ENCODE measurements around the gene SCGB1D4.

GRCh38 chr11:62260261-62260953 lies 38.5 kb downstream of the SCGB1D4 start:
- TF ChIP-seq CTCF (IDR thresholded peaks at IDR 0.05; ENCODE audit: low read length) (no peak), EZH2 (IDR thresholded peaks at IDR 0.05; ENCODE audit: borderline replicate concordance, low read length) (no peak)

All from OCI-LY1 (cell line).